ENCODE results near the gene MYO3A. TPM values are rescaled to one million over a fixed set of nuclear protein-coding genes. Genes with fewer than 3 reads are reported as not detected.

The MYO3A gene
- total and polyA plus RNA-seq, 2 of the 4 experiments (the other 2 are of a cell fraction), result not detected

- TF ChIP-seq MAFK (IDR thresholded peaks at IDR 0.05; ENCODE audit: low read depth, low read length) (no peak), CHD1 (IDR thresholded peaks at IDR 0.05; ENCODE audit: low read depth, low read length) (no peak), BHLHE40 (IDR thresholded peaks at IDR 0.05; ENCODE audit: low read depth, low read length) (no peak), CEBPB (IDR thresholded peaks at IDR 0.05; ENCODE audit: low read depth, low read length) (no peak), RAD21 (IDR thresholded peaks at IDR 0.05; ENCODE audit: low read length) (no peak), MXI1 (IDR thresholded peaks at IDR 0.05; ENCODE audit: borderline replicate concordance, low read depth, low read length) (no peak), MAZ (IDR thresholded peaks at IDR 0.05; ENCODE audit: borderline replicate concordance, low read depth, low read length) (no peak), CTCF (conservative IDR thresholded peaks at IDR 0.05; ENCODE audit: low read depth, low read length) (no peak), ELK1 (IDR thresholded peaks at IDR 0.05; ENCODE audit: borderline replicate concordance, low read depth, low read length) (no peak), NFE2L2 (IDR thresholded peaks at IDR 0.05; ENCODE audit: low read depth, low read length) (no peak), SMC3 (IDR thresholded peaks at IDR 0.05; ENCODE audit: low read depth, low read length) (no peak), POLR2A (IDR thresholded peaks at IDR 0.05; ENCODE audit: low read depth, low read length) (no peak), RFX5 (IDR thresholded peaks at IDR 0.05; ENCODE audit: low read depth, low read length) (no peak), USF2 (IDR thresholded peaks at IDR 0.05; ENCODE audit: low read depth, low read length) (no peak), RCOR1 (IDR thresholded peaks at IDR 0.05; ENCODE audit: insufficient replicate concordance, low read length) (no peak)
- H3K9me1 ChIP-seq (ENCODE audit: insufficient read depth, low read length), result no peaks in the 10 kb centered on the region
- no peak overlapping the region for H2BK120ac ChIP-seq (ENCODE audit: low read depth, low read length)
- H3K14ac ChIP-seq (replicated peaks; ENCODE audit: low read depth, low read length), result no peak overlapping the region
- no peak overlapping the region for H3K4me2 ChIP-seq (ENCODE audit: low read depth, low read length)
- no peaks in the 10 kb centered on the region for H3K79me1 ChIP-seq (ENCODE audit: low read depth in 1 of 2, low read length in 2 of 2)
- H3K9ac ChIP-seq (ENCODE audit: low read depth, low read length), result no peak overlapping the region
- no peak overlapping the region for H2BK5ac ChIP-seq (ENCODE audit: low read depth, low read length, poor library complexity, severe bottlenecking)
- H3K4me3 ChIP-seq (ENCODE audit: insufficient read depth, low read depth, low read length), result no peak overlapping the region
- dilution Hi-C loops (cut with HindIII; ENCODE audit: low sequenced_read_pairs, unreplicated experiment) (no loop called here), intact Hi-C loops (cut with micrococcal nuclease) (no loop called here), in situ Hi-C loops (cut with MboI; ENCODE audit: low sequenced_read_pairs) (no loop called here)
- no peak overlapping the region for H3K56ac ChIP-seq (ENCODE audit: extremely low read depth, insufficient read depth, low read length)
- H2AFZ ChIP-seq (replicated peaks; ENCODE audit: low read length, poor library complexity), result no peak overlapping the region
- no peaks in the 10 kb centered on the region for H4K20me1 ChIP-seq (ENCODE audit: insufficient read depth, low read length)
- H4K91ac ChIP-seq (ENCODE audit: insufficient read depth, low read depth, low read length), result no peak overlapping the region
- DNase-seq, result no peak
- ChIA-PET CTCF (no interaction called here), POLR2A (ENCODE audit: unreplicated experiment) (no interaction called here)
- H2BK20ac ChIP-seq (ENCODE audit: low read depth, low read length), result no peak overlapping the region
- H2AK5ac ChIP-seq (ENCODE audit: low read depth, low read length), result no peak overlapping the region
- peaks cover 11% of the 10 kb centered on the region for H3K9me3 ChIP-seq (ENCODE audit: control insufficient read depth, insufficient read depth, low read length)
- H3K23ac ChIP-seq (ENCODE audit: low read depth, low read length), result no peak overlapping the region
- no peaks in the 10 kb centered on the region for H3K27me3 ChIP-seq (ENCODE audit: control insufficient read depth, insufficient read depth, low read length)
- no peak overlapping the region for H2AK9ac ChIP-seq (replicated peaks; ENCODE audit: low read depth, low read length, poor library complexity)
- no TSS peak for BruUV-seq (replicated peaks)
- ATAC-seq (ENCODE audit: low read depth), result no peak
- H4K8ac ChIP-seq (ENCODE audit: low read depth in 2 of 2, low read length in 2 of 2), result no peak overlapping the region
- no peak overlapping the region for H4K5ac ChIP-seq (ENCODE audit: low read depth, low read length)
- no peaks in the 10 kb centered on the region for H3K36me3 ChIP-seq (ENCODE audit: control insufficient read depth, insufficient read depth, low read length)
- H3K18ac ChIP-seq (ENCODE audit: low read depth, low read length), result no peak overlapping the region
- no peak overlapping the region for H3K27ac ChIP-seq (ENCODE audit: insufficient read depth, low read length)
- no peaks in the 10 kb centered on the region for H3K4me1 ChIP-seq (ENCODE audit: control insufficient read depth, insufficient read depth, low read length)
- no peak overlapping the region for H2BK15ac ChIP-seq (ENCODE audit: low read depth, low read length)
- H3K4ac ChIP-seq (ENCODE audit: low read depth, low read length), result no peak overlapping the region
These were observed 4.4 kb downstream of the MYO3A start for GRCh38 chr10:25938405-25938804.
